Measurements from ENCODE around the gene CREB3L2.
"Not testable (repeated sequence)": the region's sequence is repeated elsewhere in the genome, so short reads cannot be mapped to it uniquely, and the experiment has no call there.

Gene CREB3L2

GRCh38 chr7:137862358-137862757 is 139.5 kb downstream of the CREB3L2 start:
- no peak for DNase-seq

GRCh38 chr7:137860542-137860941 is 141.3 kb downstream of the CREB3L2 start:
- DNase-seq: no peak

- DNase-seq: no peak
Observed at GRCh38 chr7:137853053-137853452, 148.8 kb downstream of the CREB3L2 start.

GRCh38 chr7:137852108-137852507 is 149.8 kb downstream of the CREB3L2 start:
- no peak for DNase-seq

GRCh38 chr7:137850972-137851945 is 150.6 kb downstream of the CREB3L2 start:
- no peak for DNase-seq

GRCh38 chr7:137850571-137850970 is 151.3 kb downstream of the CREB3L2 start:
- DNase-seq: no peak

- no peak for DNase-seq
Observed at GRCh38 chr7:137848095-137848494, 153.8 kb downstream of the CREB3L2 start.

GRCh38 chr7:137847568-137848050 is 154.3 kb downstream of the CREB3L2 start:
- DNase-seq: no peak

GRCh38 chr7:137846827-137847567 is 154.9 kb downstream of the CREB3L2 start, which contains the start of gene DGKI:
DGKI (minus strand) TSS chr7:137846974.
- DNase-seq: no peak

- no peak for DNase-seq
Observed at GRCh38 chr7:137846549-137846826, 155.4 kb downstream of the CREB3L2 start.

- no peak for DNase-seq
Observed at GRCh38 chr7:137844677-137845425, 157.0 kb downstream of the CREB3L2 start.

- DNase-seq: no peak
Observed at GRCh38 chr7:137839903-137840779, 161.7 kb downstream of the CREB3L2 start.

- no peak for DNase-seq
Observed at GRCh38 chr7:137838706-137839315, 163.1 kb downstream of the CREB3L2 start.

- DNase-seq: no peak
Observed at GRCh38 chr7:137836541-137836940, 165.3 kb downstream of the CREB3L2 start.

- no peak for DNase-seq
Observed at GRCh38 chr7:137836113-137836509, 165.8 kb downstream of the CREB3L2 start.

- DNase-seq: no peak
Observed at GRCh38 chr7:137835486-137836112, 166.3 kb downstream of the CREB3L2 start.

GRCh38 chr7:137834552-137834951 is 167.3 kb downstream of the CREB3L2 start:
- no peak for DNase-seq

GRCh38 chr7:137832990-137833389 is 168.9 kb downstream of the CREB3L2 start:
- DNase-seq: not testable (repeated sequence)

GRCh38 chr7:137832382-137832781 is 169.5 kb downstream of the CREB3L2 start:
- DNase-seq: no peak

GRCh38 chr7:137831555-137831954 is 170.3 kb downstream of the CREB3L2 start:
- DNase-seq: not testable (repeated sequence)
